GM23338 (cell line): Measurements from ENCODE around the gene SOCS2. TPM values are rescaled to one million over a fixed set of nuclear protein-coding genes. Genes with fewer than 3 reads are reported as not detected.

Source experiments
- ATAC-seq: fragments of 200-7000 bp; cut with Tn5 transposase; 3 replicates; pipeline ENCODE4 v1.9.1; 2020
- DNase-seq: peaks from one replicate; pipeline ENCODE4 v3.0.0-alpha.2; 2015; ENCODE audit warnings: low spot score
- H2AFZ ChIP-seq: fragments of 200-600 bp; sonication (generic); 2 replicates; pipeline ENCODE4 v1.8.0; 2016; ENCODE audit warnings: antibody characterized with exemption, mild to moderate bottlenecking, moderate library complexity
- H3F3A ChIP-seq: fragments of 200-600 bp; sonication (generic); replicated peaks from 2 replicates; pipeline ENCODE4 v1.8.0; 2017; ENCODE audit warnings: antibody characterized with exemption, mixed run types, low read depth
- H3K27ac ChIP-seq: fragments of 200-600 bp; sonication (generic); 2 replicates; pipeline ENCODE4 v1.6.1; 2016; ENCODE audit warnings: low read depth
- H3K27me3 ChIP-seq: fragments of 200-600 bp; sonication (generic); 2 replicates; pipeline ENCODE4 v1.8.0; 2016; ENCODE audit warnings: mild to moderate bottlenecking, mixed run types, moderate library complexity; ENCODE audit not compliant: insufficient read depth
- H3K36me3 ChIP-seq: fragments of 200-600 bp; sonication (generic); 2 replicates; pipeline ENCODE4 v1.8.0; 2016; ENCODE audit warnings: mild to moderate bottlenecking; ENCODE audit not compliant: insufficient read depth
- H3K4me1 ChIP-seq: fragments of 200-600 bp; sonication (generic); 2 replicates; pipeline ENCODE4 v1.8.0; 2016; ENCODE audit warnings: mild to moderate bottlenecking, moderate library complexity; ENCODE audit not compliant: insufficient read depth
- H3K4me2 ChIP-seq: fragments of 200-600 bp; sonication (generic); 2 replicates; pipeline ENCODE4 v1.7.1; 2017; ENCODE audit warnings: mixed run types
- H3K4me3 ChIP-seq: fragments of 200-600 bp; sonication (generic); 2 replicates; pipeline ENCODE4 v1.6.1; 2016; ENCODE audit warnings: mixed run types
- H3K79me2 ChIP-seq: fragments of 200-600 bp; sonication (generic); replicated peaks from 2 replicates; pipeline ENCODE4 v1.8.0; 2017; ENCODE audit warnings: mild to moderate bottlenecking; ENCODE audit not compliant: insufficient read depth
- H3K9me2 ChIP-seq: fragments of 200-600 bp; sonication (generic); 2 replicates; pipeline ENCODE4 v1.8.0; 2017; ENCODE audit not compliant: insufficient read depth
- H4K20me1 ChIP-seq: fragments of 200-600 bp; sonication (generic); replicated peaks from 2 replicates; pipeline ENCODE4 v1.8.0; 2017; ENCODE audit warnings: mild to moderate bottlenecking; ENCODE audit not compliant: insufficient read depth
- H3K27ac Mint-ChIP-seq: 2 replicates; pipeline ENCODE4 v1.8.0; 2020; ENCODE audit warnings: inconsistent platforms, mild to moderate bottlenecking, moderate library complexity, mixed read lengths
- H3K27me3 Mint-ChIP-seq: 3 replicates; pipeline ENCODE4 v1.8.0; 2022; ENCODE audit warnings: low read depth, mild to moderate bottlenecking, moderate library complexity, mixed read lengths, inconsistent platforms; ENCODE audit not compliant: insufficient read depth, poor library complexity
- H3K36me3 Mint-ChIP-seq: 3 replicates; pipeline ENCODE4 v1.8.0; 2021; ENCODE audit warnings: low read depth, mild to moderate bottlenecking, inconsistent platforms, moderate library complexity, mixed read lengths
- H3K4me1 Mint-ChIP-seq: 3 replicates; pipeline ENCODE4 v1.8.0; 2020; ENCODE audit warnings: mild to moderate bottlenecking, inconsistent platforms, mixed read lengths
- H3K4me3 Mint-ChIP-seq: 3 replicates; pipeline ENCODE4 v1.8.0; 2021; ENCODE audit warnings: moderate library complexity, mild to moderate bottlenecking, inconsistent platforms, mixed read lengths
- H3K9me3 Mint-ChIP-seq: 3 replicates; pipeline ENCODE4 v1.8.0; 2020; ENCODE audit warnings: moderate library complexity, mild to moderate bottlenecking, inconsistent platforms, mixed read lengths
- CREB1 ChIP-seq: fragments of 250-450 bp; sonication (Bioruptor Pico); IDR thresholded peaks from 2 replicates; pipeline ENCODE4 v1.5.0; 2020; ENCODE audit warnings: low read depth, mild to moderate bottlenecking, moderate library complexity
- EZH2 ChIP-seq: fragments of 200-600 bp; sonication (generic); IDR thresholded peaks from one replicate; pipeline ENCODE4 v1.8.0; 2017; ENCODE audit warnings: antibody characterized with exemption, mild to moderate bottlenecking, low read depth; ENCODE audit not compliant: unreplicated experiment
- EZH2phosphoT487 ChIP-seq: fragments of 200-600 bp; sonication (generic); IDR thresholded peaks from one replicate; pipeline ENCODE4 v1.8.1; 2018; ENCODE audit warnings: antibody characterized with exemption; ENCODE audit not compliant: unreplicated experiment
- JUNB ChIP-seq: IDR thresholded peaks from one replicate; pipeline ENCODE4 v1.6.1; 2016; ENCODE audit warnings: antibody characterized with exemption; ENCODE audit not compliant: unreplicated experiment
- NANOG ChIP-seq: IDR thresholded peaks from 2 replicates; pipeline ENCODE4 v1.6.1; 2016; ENCODE audit warnings: antibody characterized with exemption, borderline replicate concordance
- POLR2AphosphoS5 ChIP-seq: IDR thresholded peaks from 2 replicates; pipeline ENCODE4 v1.6.1; 2016; ENCODE audit warnings: antibody characterized with exemption, low read depth
- STAT1 ChIP-seq: IDR thresholded peaks from one replicate; pipeline ENCODE4 v1.6.1; 2016; ENCODE audit warnings: antibody characterized with exemption; ENCODE audit not compliant: unreplicated experiment
- ZNF114 ChIP-seq: fragments of 250-450 bp; sonication (Bioruptor Pico); IDR thresholded peaks from 2 replicates; pipeline ENCODE4 v1.5.0; 2020; ENCODE audit warnings: mild to moderate bottlenecking, moderate library complexity
- ZNF331 ChIP-seq: fragments of 250-450 bp; sonication (Bioruptor Pico); IDR thresholded peaks from 2 replicates; pipeline ENCODE4 v1.5.0; 2020; ENCODE audit warnings: low read depth, mild to moderate bottlenecking, moderate library complexity
- polyA plus RNA-seq: library from polyadenylated mRNA; unstranded; fragments of >200 nt; fragmentation: Nextera tagmentation; extraction: Ambion mirVana; gene quantifications from 2 replicates; pipeline ENCODE4 v1.2.1, GENCODE V29; 2016
- total RNA-seq: library from RNA; depleted of rRNA; stranded (reverse); fragments of >200 nt; shearing (Covaris generic); gene quantifications from 2 replicates; pipeline ENCODE4 v1.2.3, GENCODE V29; 2014
- TF ChIP-seq, protein P1 (sequence below): IDR thresholded peaks from one replicate; pipeline ENCODE4 v1.6.1; 2018; ENCODE audit warnings: antibody characterized with exemption; ENCODE audit not compliant: unreplicated experiment
- TF ChIP-seq, protein P2 (sequence below): fragments of 250-450 bp; sonication (Bioruptor Pico); IDR thresholded peaks from 2 replicates; pipeline ENCODE4 v1.5.0; 2020; ENCODE audit warnings: mild to moderate bottlenecking, moderate library complexity
- TF ChIP-seq, protein P3 (sequence below): IDR thresholded peaks from 2 replicates; pipeline ENCODE4 v1.6.1; 2016; ENCODE audit warnings: antibody characterized with exemption
- TF ChIP-seq, protein P4 (sequence below), 2 experiments: fragments of 200-600 bp in 1 of 2; sonication (generic) in 1 of 2; conservative IDR thresholded peaks; 2 replicates each; pipeline versions ENCODE4 v1.5.1 to v1.6.1; 2016 to 2017; ENCODE audit warnings: antibody characterized with exemption in 2 of 2, low read depth in 2 of 2, mild to moderate bottlenecking in 2 of 2, moderate library complexity in 1 of 2

Gene SOCS2
- total and polyA plus RNA-seq, 2 experiments from 2014 or later = 15.5 to 32.4 TPM

DNA sequence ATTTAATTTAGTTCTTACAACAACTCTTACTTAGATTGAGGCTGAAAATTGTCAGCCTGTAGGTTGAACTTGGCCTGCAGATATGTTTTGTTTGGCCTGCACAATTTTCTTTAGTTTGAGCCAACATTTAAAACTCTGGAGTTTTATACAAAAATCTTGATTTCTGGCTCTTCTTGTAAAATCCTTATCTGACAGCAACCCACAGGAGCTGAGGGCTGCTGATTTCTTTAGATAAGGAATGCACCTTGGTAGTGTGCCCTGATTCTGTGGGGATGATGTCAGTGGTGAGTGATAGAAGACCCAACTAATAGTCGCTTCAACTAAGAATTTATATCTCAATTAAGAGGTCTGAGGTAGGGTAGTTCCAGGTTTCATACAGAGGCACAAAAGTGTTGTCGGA is 49.5 kb downstream of the SOCS2 start:
- ATAC-seq = no peak
- Histone ChIP-seq H3K27ac (no peak overlapping the region), H4K20me1 (no peaks in the 10 kb centered on the region), H3K4me1 (peaks cover 4% of the 10 kb centered on the region), H3K79me2 (no peaks in the 10 kb centered on the region), H2AFZ (no peak overlapping the region), H3K4me2 (no peak overlapping the region), H3K4me3 (no peak overlapping the region), H3K27me3 (no peaks in the 10 kb centered on the region), H3K9me2 (peaks cover 14% of the 10 kb centered on the region; the same call in 1 of the 2 replicates), H3F3A (no peaks in the 10 kb centered on the region), H3K36me3 (no peaks in the 10 kb centered on the region; the same call in 1 of the 2 replicates)
- Mint-ChIP-seq H3K4me3 (no peak overlapping the region), H3K36me3 (peaks cover 6% of the 10 kb centered on the region; the same call in 2 of the 3 replicates), H3K9me3 (peaks cover 3% of the 10 kb centered on the region; the same call in 2 of the 3 replicates), H3K27me3 (peaks cover 2% of the 10 kb centered on the region), H3K27ac (no peak overlapping the region), H3K4me1 (peaks cover 20% of the 10 kb centered on the region; the same call in 2 of the 3 replicates)
- no peak for TF ChIP-seq JUNB
- TF ChIP-seq NANOG = no peak
- no peak for TF ChIP-seq CREB1 (CRISPR knock-in tag)
- TF ChIP-seq, protein P1, sequence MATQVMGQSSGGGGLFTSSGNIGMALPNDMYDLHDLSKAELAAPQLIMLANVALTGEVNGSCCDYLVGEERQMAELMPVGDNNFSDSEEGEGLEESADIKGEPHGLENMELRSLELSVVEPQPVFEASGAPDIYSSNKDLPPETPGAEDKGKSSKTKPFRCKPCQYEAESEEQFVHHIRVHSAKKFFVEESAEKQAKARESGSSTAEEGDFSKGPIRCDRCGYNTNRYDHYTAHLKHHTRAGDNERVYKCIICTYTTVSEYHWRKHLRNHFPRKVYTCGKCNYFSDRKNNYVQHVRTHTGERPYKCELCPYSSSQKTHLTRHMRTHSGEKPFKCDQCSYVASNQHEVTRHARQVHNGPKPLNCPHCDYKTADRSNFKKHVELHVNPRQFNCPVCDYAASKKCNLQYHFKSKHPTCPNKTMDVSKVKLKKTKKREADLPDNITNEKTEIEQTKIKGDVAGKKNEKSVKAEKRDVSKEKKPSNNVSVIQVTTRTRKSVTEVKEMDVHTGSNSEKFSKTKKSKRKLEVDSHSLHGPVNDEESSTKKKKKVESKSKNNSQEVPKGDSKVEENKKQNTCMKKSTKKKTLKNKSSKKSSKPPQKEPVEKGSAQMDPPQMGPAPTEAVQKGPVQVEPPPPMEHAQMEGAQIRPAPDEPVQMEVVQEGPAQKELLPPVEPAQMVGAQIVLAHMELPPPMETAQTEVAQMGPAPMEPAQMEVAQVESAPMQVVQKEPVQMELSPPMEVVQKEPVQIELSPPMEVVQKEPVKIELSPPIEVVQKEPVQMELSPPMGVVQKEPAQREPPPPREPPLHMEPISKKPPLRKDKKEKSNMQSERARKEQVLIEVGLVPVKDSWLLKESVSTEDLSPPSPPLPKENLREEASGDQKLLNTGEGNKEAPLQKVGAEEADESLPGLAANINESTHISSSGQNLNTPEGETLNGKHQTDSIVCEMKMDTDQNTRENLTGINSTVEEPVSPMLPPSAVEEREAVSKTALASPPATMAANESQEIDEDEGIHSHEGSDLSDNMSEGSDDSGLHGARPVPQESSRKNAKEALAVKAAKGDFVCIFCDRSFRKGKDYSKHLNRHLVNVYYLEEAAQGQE = no peak
- no peak for TF ChIP-seq EZH2
- no peak for TF ChIP-seq STAT1
- TF ChIP-seq, protein P2, sequence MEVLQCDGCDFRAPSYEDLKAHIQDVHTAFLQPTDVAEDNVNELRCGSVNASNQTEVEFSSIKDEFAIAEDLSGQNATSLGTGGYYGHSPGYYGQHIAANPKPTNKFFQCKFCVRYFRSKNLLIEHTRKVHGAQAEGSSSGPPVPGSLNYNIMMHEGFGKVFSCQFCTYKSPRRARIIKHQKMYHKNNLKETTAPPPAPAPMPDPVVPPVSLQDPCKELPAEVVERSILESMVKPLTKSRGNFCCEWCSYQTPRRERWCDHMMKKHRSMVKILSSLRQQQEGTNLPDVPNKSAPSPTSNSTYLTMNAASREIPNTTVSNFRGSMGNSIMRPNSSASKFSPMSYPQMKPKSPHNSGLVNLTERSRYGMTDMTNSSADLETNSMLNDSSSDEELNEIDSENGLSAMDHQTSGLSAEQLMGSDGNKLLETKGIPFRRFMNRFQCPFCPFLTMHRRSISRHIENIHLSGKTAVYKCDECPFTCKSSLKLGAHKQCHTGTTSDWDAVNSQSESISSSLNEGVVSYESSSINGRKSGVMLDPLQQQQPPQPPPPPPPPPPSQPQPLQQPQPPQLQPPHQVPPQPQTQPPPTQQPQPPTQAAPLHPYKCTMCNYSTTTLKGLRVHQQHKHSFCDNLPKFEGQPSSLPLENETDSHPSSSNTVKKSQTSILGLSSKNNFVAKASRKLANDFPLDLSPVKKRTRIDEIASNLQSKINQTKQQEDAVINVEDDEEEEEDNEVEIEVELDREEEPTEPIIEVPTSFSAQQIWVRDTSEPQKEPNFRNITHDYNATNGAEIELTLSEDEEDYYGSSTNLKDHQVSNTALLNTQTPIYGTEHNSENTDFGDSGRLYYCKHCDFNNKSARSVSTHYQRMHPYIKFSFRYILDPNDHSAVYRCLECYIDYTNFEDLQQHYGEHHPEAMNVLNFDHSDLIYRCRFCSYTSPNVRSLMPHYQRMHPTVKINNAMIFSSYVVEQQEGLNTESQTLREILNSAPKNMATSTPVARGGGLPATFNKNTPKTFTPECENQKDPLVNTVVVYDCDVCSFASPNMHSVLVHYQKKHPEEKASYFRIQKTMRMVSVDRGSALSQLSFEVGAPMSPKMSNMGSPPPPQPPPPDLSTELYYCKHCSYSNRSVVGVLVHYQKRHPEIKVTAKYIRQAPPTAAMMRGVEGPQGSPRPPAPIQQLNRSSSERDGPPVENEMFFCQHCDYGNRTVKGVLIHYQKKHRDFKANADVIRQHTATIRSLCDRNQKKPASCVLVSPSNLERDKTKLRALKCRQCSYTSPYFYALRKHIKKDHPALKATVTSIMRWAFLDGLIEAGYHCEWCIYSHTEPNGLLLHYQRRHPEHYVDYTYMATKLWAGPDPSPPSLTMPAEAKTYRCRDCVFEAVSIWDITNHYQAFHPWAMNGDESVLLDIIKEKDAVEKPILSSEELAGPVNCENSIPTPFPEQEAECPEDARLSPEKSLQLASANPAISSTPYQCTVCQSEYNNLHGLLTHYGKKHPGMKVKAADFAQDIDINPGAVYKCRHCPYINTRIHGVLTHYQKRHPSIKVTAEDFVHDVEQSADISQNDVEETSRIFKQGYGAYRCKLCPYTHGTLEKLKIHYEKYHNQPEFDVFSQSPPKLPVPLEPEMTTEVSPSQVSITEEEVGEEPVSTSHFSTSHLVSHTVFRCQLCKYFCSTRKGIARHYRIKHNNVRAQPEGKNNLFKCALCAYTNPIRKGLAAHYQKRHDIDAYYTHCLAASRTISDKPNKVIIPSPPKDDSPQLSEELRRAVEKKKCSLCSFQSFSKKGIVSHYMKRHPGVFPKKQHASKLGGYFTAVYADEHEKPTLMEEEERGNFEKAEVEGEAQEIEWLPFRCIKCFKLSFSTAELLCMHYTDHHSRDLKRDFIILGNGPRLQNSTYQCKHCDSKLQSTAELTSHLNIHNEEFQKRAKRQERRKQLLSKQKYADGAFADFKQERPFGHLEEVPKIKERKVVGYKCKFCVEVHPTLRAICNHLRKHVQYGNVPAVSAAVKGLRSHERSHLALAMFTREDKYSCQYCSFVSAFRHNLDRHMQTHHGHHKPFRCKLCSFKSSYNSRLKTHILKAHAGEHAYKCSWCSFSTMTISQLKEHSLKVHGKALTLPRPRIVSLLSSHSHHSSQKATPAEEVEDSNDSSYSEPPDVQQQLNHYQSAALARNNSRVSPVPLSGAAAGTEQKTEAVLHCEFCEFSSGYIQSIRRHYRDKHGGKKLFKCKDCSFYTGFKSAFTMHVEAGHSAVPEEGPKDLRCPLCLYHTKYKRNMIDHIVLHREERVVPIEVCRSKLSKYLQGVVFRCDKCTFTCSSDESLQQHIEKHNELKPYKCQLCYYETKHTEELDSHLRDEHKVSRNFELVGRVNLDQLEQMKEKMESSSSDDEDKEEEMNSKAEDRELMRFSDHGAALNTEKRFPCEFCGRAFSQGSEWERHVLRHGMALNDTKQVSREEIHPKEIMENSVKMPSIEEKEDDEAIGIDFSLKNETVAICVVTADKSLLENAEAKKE = no peak
- TF ChIP-seq, protein P3, sequence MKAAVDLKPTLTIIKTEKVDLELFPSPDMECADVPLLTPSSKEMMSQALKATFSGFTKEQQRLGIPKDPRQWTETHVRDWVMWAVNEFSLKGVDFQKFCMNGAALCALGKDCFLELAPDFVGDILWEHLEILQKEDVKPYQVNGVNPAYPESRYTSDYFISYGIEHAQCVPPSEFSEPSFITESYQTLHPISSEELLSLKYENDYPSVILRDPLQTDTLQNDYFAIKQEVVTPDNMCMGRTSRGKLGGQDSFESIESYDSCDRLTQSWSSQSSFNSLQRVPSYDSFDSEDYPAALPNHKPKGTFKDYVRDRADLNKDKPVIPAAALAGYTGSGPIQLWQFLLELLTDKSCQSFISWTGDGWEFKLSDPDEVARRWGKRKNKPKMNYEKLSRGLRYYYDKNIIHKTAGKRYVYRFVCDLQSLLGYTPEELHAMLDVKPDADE = no peak
- TF ChIP-seq EZH2phosphoT487 = no peak
- TF ChIP-seq, protein P4, sequence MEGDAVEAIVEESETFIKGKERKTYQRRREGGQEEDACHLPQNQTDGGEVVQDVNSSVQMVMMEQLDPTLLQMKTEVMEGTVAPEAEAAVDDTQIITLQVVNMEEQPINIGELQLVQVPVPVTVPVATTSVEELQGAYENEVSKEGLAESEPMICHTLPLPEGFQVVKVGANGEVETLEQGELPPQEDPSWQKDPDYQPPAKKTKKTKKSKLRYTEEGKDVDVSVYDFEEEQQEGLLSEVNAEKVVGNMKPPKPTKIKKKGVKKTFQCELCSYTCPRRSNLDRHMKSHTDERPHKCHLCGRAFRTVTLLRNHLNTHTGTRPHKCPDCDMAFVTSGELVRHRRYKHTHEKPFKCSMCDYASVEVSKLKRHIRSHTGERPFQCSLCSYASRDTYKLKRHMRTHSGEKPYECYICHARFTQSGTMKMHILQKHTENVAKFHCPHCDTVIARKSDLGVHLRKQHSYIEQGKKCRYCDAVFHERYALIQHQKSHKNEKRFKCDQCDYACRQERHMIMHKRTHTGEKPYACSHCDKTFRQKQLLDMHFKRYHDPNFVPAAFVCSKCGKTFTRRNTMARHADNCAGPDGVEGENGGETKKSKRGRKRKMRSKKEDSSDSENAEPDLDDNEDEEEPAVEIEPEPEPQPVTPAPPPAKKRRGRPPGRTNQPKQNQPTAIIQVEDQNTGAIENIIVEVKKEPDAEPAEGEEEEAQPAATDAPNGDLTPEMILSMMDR (conservative IDR thresholded peaks at IDR 0.05; ENCODE audit: low read depth in 2 of 2) = no peak
- no peak for TF ChIP-seq ZNF114 (CRISPR knock-in tag)
- no peak for TF ChIP-seq ZNF331 (CRISPR knock-in tag)
- no peak for TF ChIP-seq POLR2AphosphoS5
- DNase-seq = no peak
